Measurements from ENCODE around the gene EMCN.
"Not testable (repeated sequence)": the region's sequence is repeated elsewhere in the genome, so short reads cannot be mapped to it uniquely, and the experiment has no call there.

Gene EMCN

GRCh38 chr4:100379583-100380105 lies 138.2 kb downstream of the EMCN start:
- DNase-seq (ENCODE audit: low spot score), result no peak

- DNase-seq (ENCODE audit: low spot score), result peak; percentile 16
Measured at GRCh38 chr4:100372432-100372831, 145.4 kb downstream of the EMCN start.

DNA sequence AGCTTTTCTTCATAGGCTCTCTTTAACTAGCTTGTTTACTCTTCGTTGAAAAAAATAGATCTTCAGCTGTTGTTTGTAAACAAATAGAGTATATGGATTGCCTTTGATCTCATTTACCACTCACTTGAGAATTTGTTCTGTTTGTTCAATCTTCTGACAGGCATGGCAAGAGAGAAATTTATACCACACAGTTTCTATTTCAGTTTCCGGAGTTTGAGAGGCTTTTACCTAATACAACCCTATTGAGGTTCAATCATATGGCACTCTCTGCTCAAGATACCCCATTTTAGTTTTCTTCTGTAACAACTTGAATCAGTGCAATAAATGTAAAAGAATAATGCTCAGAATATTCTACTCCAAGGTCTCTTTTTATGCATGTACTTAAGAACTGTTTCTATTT lies 148.0 kb downstream of the EMCN start:
- DNase-seq (ENCODE audit: low spot score), result no peak

GRCh38 chr4:100367451-100367850 lies 150.4 kb downstream of the EMCN start:
- no peak for DNase-seq (ENCODE audit: low spot score)

DNA sequence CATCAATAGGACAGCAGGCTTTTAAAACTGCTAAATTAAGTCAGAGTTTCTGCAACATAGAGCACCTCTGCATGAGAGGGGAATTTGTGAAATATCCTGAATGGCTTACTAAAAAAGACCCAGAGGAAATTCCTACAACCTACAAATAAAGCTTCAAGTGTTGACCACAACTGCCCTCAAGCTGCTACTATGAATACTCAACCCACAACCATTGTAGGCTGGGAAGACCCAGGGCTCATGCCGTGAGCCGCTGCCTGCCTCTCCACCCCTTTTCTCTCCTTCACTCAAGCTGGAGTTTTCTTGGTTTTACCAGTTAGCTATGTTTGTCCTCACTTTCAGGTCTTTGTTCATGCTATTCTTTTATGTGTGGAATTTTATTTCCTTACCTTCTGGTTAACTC lies 151.6 kb downstream of the EMCN start:
- DNase-seq (ENCODE audit: low spot score), result peak; percentile 10

DNA sequence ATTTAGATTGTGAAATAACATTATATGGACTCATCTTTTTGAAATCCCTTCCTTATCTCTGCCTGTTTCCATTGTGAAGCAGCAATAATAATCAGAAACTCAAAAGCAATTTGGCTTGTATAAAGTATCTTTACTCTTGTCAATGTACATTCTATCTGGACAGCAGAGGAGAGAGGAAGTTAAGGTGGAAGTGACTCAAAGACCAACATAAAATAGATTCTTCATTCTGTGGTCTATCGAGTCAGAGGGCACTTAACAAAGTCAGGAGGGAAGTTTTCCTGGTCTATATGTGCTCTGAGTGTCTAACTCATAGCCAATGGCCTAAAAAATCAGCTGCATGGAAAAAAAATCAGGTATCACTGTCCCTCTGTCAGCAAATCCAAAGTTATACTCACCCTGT lies 155.5 kb downstream of the EMCN start:
- no peak for DNase-seq (ENCODE audit: low spot score)

DNA sequence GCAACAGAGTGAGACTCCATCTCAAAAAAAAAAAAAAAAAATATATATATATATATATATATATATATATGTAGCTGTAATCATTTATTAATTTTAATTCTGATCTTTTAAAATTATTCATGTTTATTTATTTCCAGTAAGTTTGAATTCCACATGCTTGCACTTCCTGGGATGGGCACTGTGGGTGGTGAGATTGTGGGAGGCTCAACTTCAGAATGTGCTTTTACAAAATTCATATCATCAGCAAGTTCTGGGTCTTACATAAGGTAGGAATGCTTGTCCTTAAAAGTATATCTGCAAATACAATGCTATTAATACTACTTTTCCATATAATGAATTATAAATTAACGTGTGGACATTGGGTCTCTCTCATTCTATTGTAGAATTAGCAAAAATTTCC lies 156.5 kb downstream of the EMCN start:
- DNase-seq (ENCODE audit: low spot score), result no peak

GRCh38 chr4:100360211-100360610 lies 157.6 kb downstream of the EMCN start:
- no peak for DNase-seq (ENCODE audit: low spot score)

- no peak for DNase-seq (ENCODE audit: low spot score)
Measured at GRCh38 chr4:100359441-100359840, 158.4 kb downstream of the EMCN start.

- DNase-seq (ENCODE audit: low spot score), result no peak
Measured at GRCh38 chr4:100357542-100357941, 160.3 kb downstream of the EMCN start.

GRCh38 chr4:100356172-100356571 lies 161.7 kb downstream of the EMCN start:
- DNase-seq (ENCODE audit: low spot score), result no peak

- DNase-seq (ENCODE audit: low spot score), result not testable (repeated sequence)
Measured at GRCh38 chr4:100352352-100352751, 165.5 kb downstream of the EMCN start.

GRCh38 chr4:100348473-100348872 lies 169.3 kb downstream of the EMCN start:
- no peak for DNase-seq (ENCODE audit: low spot score)

- no peak for DNase-seq (ENCODE audit: low spot score)
Measured at GRCh38 chr4:100347241-100347640, 170.6 kb downstream of the EMCN start.

- no peak for DNase-seq (ENCODE audit: low spot score)
Measured at GRCh38 chr4:100345585-100345984, 172.2 kb downstream of the EMCN start.

All from iPS-NIHi11 (cell line).